Measurements from ENCODE around the gene SORL1. TPM values are rescaled to one million over a fixed set of nuclear protein-coding genes. Genes with fewer than 3 reads are reported as not detected.

The SORL1 gene
- total RNA-seq, 1 experiment from 2014 or later: 68.3 TPM

DNA sequence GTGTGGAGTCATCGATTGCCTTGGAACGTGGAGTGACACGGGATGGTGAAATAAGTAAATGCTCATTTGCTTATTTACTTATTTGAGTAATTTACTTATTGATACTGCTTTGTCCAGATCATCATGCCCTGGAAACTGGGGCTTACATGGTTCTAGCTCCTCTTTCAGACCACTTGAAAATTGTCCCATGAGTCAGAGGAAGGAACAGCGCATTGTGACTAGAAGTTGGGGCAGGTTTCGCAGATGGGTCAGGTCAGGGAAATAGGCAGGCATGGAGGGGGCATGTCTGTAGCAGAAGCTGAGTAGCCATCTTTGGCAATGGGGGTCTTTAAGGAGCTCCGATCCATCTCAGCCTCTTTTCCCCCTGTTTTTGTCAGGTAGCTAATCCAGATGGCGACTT, 104.8 kb downstream of the SORL1 start:
- Histone ChIP-seq H4K91ac (ENCODE audit: insufficient read length, low read depth, low read length) (no peak overlapping the region), H3K79me2 (ENCODE audit: insufficient read depth, low read length) (no peaks in the 10 kb centered on the region), H4K8ac (replicated peaks; ENCODE audit: insufficient read length, low read depth, low read length) (no peak overlapping the region), H3K4ac (ENCODE audit: low read depth, low read length) (no peak overlapping the region), H4K20me1 (ENCODE audit: control insufficient read depth, insufficient read depth, insufficient read length) (no peaks in the 10 kb centered on the region), H3K14ac (ENCODE audit: insufficient read depth, low read length) (no peak overlapping the region), H3K18ac (ENCODE audit: insufficient read length, low read depth, low read length) (no peak overlapping the region), H3K4me2 (ENCODE audit: insufficient read depth, insufficient read length, low read length) (no peak overlapping the region), H2BK5ac (ENCODE audit: insufficient read length, low read length) (no peak overlapping the region), H3K23ac (ENCODE audit: insufficient read length, low read depth, low read length) (no peak overlapping the region), H3K9me3 (ENCODE audit: control insufficient read depth, low read depth, low read length) (no peaks in the 10 kb centered on the region), H3K27ac (ENCODE audit: insufficient read length, low read depth, low read length) (no peak overlapping the region), H3K9ac (ENCODE audit: extremely low read depth, insufficient read length, low read length) (no peak overlapping the region), H2BK20ac (ENCODE audit: low read depth, low read length, poor library complexity, severe bottlenecking) (no peak overlapping the region), H3K79me1 (ENCODE audit: insufficient read depth, low read depth, low read length, poor library complexity, severe bottlenecking) (no peaks in the 10 kb centered on the region), H2AK5ac (ENCODE audit: insufficient read length, low read length) (no peak overlapping the region), H4K5ac (ENCODE audit: insufficient read length, low read depth, low read length) (no peak overlapping the region), H2AFZ (ENCODE audit: low read length) (no peak overlapping the region), H3K23me2 (ENCODE audit: insufficient read length, low read depth, low read length, poor library complexity, severe bottlenecking) (no peaks in the 10 kb centered on the region), H3K4me1 (ENCODE audit: insufficient read depth, low read length) (no peaks in the 10 kb centered on the region), H3T11ph (ENCODE audit: low read length) (no peak overlapping the region), H2BK120ac (ENCODE audit: low read depth, low read length, poor library complexity, severe bottlenecking) (no peak overlapping the region), H2BK12ac (ENCODE audit: insufficient read length, low read depth, low read length) (no peak overlapping the region), H3K27me3 (ENCODE audit: insufficient read depth, low read length) (no peaks in the 10 kb centered on the region), H2BK15ac (ENCODE audit: low read depth, low read length) (no peak overlapping the region), H3K56ac (ENCODE audit: insufficient read length, low read depth, low read length) (no peak overlapping the region)
- Mint-ChIP-seq H3K9me3 (no peaks in the 10 kb centered on the region), H3K27me3 (ENCODE audit: low read depth) (no peaks in the 10 kb centered on the region), H3K4me1 (peaks cover 0 to 3% of the 10 kb centered on the region in 2 experiments; a peak in 2 of 4 replicates), H3K27ac (peak overlapping the region in 1 of 3 experiments; percentile 3; a peak in 1 of 7 replicates), H3K4me3 (no peak overlapping the region), H3K36me3 (ENCODE audit: insufficient read depth in 1 of 3, low read depth in 3 of 3) (peaks cover 22 to 79% (median 60%) of the 10 kb centered on the region in 3 experiments; a peak in 6 of 7 replicates)
- TF ChIP-seq, protein P1, sequence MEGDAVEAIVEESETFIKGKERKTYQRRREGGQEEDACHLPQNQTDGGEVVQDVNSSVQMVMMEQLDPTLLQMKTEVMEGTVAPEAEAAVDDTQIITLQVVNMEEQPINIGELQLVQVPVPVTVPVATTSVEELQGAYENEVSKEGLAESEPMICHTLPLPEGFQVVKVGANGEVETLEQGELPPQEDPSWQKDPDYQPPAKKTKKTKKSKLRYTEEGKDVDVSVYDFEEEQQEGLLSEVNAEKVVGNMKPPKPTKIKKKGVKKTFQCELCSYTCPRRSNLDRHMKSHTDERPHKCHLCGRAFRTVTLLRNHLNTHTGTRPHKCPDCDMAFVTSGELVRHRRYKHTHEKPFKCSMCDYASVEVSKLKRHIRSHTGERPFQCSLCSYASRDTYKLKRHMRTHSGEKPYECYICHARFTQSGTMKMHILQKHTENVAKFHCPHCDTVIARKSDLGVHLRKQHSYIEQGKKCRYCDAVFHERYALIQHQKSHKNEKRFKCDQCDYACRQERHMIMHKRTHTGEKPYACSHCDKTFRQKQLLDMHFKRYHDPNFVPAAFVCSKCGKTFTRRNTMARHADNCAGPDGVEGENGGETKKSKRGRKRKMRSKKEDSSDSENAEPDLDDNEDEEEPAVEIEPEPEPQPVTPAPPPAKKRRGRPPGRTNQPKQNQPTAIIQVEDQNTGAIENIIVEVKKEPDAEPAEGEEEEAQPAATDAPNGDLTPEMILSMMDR (conservative IDR thresholded peaks at IDR 0.05): no peak
- no CpG with 5 or more reads among the region's 7 CpGs for WGBS (ENCODE audit: extremely low coverage, insufficient read length, low lambda C conversion rate)
- DNase-seq: no peak

Data from H9 (cell line).